ENCODE results near the gene ATP6V1E1.

ATP6V1E1 gene

DNA sequence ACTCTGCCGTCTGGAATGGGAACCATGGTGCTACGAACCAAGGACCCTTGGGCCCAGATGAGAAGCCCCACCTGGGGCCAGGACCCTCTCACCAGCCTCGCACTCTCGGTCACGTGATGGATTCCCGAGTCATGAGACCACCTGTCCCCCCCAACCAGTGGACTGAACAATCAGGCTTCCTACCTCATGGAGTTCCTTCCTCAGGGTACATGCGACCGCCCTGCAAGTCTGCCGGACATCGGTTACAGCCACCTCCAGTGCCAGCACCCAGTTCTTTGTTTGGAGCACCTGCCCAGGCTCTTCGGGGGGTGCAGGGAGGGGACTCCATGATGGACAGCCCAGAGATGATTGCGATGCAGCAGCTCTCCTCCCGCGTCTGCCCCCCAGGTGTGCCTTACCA is 86.1 kb downstream of the ATP6V1E1 start:
- in situ Hi-C loops (cut with HindIII; ENCODE audit: low pct_ligation_motif_present, low sequenced_read_pairs) = no loop called here
- no peak for DNase-seq
- TF ChIP-seq, protein P1, sequence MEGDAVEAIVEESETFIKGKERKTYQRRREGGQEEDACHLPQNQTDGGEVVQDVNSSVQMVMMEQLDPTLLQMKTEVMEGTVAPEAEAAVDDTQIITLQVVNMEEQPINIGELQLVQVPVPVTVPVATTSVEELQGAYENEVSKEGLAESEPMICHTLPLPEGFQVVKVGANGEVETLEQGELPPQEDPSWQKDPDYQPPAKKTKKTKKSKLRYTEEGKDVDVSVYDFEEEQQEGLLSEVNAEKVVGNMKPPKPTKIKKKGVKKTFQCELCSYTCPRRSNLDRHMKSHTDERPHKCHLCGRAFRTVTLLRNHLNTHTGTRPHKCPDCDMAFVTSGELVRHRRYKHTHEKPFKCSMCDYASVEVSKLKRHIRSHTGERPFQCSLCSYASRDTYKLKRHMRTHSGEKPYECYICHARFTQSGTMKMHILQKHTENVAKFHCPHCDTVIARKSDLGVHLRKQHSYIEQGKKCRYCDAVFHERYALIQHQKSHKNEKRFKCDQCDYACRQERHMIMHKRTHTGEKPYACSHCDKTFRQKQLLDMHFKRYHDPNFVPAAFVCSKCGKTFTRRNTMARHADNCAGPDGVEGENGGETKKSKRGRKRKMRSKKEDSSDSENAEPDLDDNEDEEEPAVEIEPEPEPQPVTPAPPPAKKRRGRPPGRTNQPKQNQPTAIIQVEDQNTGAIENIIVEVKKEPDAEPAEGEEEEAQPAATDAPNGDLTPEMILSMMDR (IDR thresholded peaks at IDR 0.05; ENCODE audit: low read depth, low read length, missing control alignments) = no peak
- Histone ChIP-seq H3K27ac (no peak overlapping the region), H3K36me3 (replicated peaks) (no peaks in the 10 kb centered on the region), H3K27me3 (replicated peaks) (no peaks in the 10 kb centered on the region), H3K4me3 (ENCODE audit: low read depth, low read length) (no peak overlapping the region)
